Uterus (tissue), 2 donors: ENCODE data around the gene SRGAP1.

ENCODE experiments used
- CTCF ChIP-seq, 4 experiments: fragments of 200-600 bp in 2 of 4; fragments of 450-650 bp in 2 of 4; sonication (generic) in 2 of 4; IDR thresholded peaks; one replicate each; pipeline ENCODE4 v1.5.1; 2016 to 2019; ENCODE audit warnings: antibody characterized with exemption in 4 of 4, mild to moderate bottlenecking in 2 of 4, moderate library complexity in 1 of 4
- POLR2A ChIP-seq, 2 donors: fragments of 450-650 bp; IDR thresholded peaks; one replicate each; pipeline ENCODE4 v1.6.1; 2016; ENCODE audit warnings: antibody characterized with exemption in 2 of 2, mild to moderate bottlenecking in 1 of 2, moderate library complexity in 1 of 2

- TF ChIP-seq CTCF (IDR thresholded peaks at IDR 0.05), result no peak
- TF ChIP-seq POLR2A (IDR thresholded peaks at IDR 0.05), result no peak
Measured at GRCh38 chr12:63904653-63905052, 60.2 kb downstream of the SRGAP1 start.
